Bronchial epithelial cell (primary cell): Measurements from ENCODE around the gene COL20A1. TPM values are rescaled to one million over a fixed set of nuclear protein-coding genes. Genes with fewer than 3 reads are reported as not detected.
A peak's percentile ranks its signal among the peaks of the same experiment; 100 is the strongest.

ENCODE experiments used
- DNase-seq: peaks from one replicate; pipeline ENCODE4 v3.0.0-alpha.2; 2010; ENCODE audit warnings: low read depth
- FAIRE-seq: peaks from 2 replicates; lab custom pipeline; 2011; peaks lifted over from hg19 to GRCh38; lab: Jason Lieb, UNC
- H3K27me3 ChIP-seq: 2 replicates; pipeline ENCODE4 v1.5.1; 2011; ENCODE audit warnings: low read length; ENCODE audit not compliant: control insufficient read depth, insufficient read depth
- H3K36me3 ChIP-seq: 2 replicates; pipeline ENCODE4 v1.5.1; 2011; ENCODE audit warnings: low read length; ENCODE audit not compliant: control insufficient read depth, insufficient read depth
- H3K4me3 ChIP-seq: 2 replicates; pipeline ENCODE4 v1.5.1; 2011; ENCODE audit warnings: mild to moderate bottlenecking, low read depth, low read length, control low read depth
- total RNA-seq: library from RNA; depleted of rRNA; stranded (reverse); fragments of >200 nt; gene quantifications from 2 replicates; pipeline ENCODE4 v1.2.1, GENCODE V29; 2014
- TF ChIP-seq, protein P1 (sequence below): IDR thresholded peaks from 2 replicates; pipeline ENCODE4 v1.5.1; 2011; ENCODE audit warnings: mild to moderate bottlenecking, moderate library complexity, low read length, control low read depth, inconsistent platforms; ENCODE audit not compliant: insufficient read depth, severe bottlenecking

Gene COL20A1
- total RNA-seq, 1 donor from 2014 or later, result not detected

- DNase-seq (no peak), FAIRE-seq (no peak)
- TF ChIP-seq, protein P1, sequence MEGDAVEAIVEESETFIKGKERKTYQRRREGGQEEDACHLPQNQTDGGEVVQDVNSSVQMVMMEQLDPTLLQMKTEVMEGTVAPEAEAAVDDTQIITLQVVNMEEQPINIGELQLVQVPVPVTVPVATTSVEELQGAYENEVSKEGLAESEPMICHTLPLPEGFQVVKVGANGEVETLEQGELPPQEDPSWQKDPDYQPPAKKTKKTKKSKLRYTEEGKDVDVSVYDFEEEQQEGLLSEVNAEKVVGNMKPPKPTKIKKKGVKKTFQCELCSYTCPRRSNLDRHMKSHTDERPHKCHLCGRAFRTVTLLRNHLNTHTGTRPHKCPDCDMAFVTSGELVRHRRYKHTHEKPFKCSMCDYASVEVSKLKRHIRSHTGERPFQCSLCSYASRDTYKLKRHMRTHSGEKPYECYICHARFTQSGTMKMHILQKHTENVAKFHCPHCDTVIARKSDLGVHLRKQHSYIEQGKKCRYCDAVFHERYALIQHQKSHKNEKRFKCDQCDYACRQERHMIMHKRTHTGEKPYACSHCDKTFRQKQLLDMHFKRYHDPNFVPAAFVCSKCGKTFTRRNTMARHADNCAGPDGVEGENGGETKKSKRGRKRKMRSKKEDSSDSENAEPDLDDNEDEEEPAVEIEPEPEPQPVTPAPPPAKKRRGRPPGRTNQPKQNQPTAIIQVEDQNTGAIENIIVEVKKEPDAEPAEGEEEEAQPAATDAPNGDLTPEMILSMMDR, result no peak
- Histone ChIP-seq H3K36me3 (peaks cover 14% of the 10 kb centered on the region), H3K27me3 (no peaks in the 10 kb centered on the region), H3K4me3 (no peak overlapping the region)
Measured at GRCh38 chr20:63289311-63290135, 3.5 kb upstream of the COL20A1 start.

DNA sequence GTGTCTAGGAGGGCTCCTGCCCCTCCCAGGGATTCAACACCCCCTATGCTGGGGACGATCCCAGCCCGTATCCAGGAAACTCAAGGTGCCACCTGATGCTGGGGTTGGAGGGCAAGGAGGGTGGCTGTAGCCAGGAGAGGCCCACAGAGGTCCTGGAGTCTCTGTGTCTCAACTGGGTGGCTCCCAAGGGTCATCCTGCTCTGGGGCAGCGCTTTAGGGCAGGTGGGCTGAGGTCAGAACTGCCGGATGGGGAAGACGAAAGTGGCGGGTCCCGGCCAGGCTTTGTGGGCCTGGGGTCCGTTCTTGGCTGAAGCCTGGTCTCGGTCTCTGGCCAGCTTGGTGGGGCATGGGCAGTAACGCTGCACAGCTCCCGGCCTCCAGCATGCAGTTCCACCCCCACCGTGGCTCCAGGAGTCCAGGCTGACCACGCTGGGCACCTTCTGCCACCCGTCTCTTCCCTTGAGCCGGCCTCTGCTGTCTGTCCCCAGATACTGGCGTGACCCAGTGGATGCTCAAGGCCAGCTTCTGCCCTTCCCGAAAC is 2.8 kb upstream of the COL20A1 start:
- no peak for FAIRE-seq
- Histone ChIP-seq H3K36me3 (peaks cover 13% of the 10 kb centered on the region), H3K4me3 (no peak overlapping the region), H3K27me3 (peaks cover 3% of the 10 kb centered on the region)
- TF ChIP-seq, protein P1, result no peak
- no peak for DNase-seq

DNA sequence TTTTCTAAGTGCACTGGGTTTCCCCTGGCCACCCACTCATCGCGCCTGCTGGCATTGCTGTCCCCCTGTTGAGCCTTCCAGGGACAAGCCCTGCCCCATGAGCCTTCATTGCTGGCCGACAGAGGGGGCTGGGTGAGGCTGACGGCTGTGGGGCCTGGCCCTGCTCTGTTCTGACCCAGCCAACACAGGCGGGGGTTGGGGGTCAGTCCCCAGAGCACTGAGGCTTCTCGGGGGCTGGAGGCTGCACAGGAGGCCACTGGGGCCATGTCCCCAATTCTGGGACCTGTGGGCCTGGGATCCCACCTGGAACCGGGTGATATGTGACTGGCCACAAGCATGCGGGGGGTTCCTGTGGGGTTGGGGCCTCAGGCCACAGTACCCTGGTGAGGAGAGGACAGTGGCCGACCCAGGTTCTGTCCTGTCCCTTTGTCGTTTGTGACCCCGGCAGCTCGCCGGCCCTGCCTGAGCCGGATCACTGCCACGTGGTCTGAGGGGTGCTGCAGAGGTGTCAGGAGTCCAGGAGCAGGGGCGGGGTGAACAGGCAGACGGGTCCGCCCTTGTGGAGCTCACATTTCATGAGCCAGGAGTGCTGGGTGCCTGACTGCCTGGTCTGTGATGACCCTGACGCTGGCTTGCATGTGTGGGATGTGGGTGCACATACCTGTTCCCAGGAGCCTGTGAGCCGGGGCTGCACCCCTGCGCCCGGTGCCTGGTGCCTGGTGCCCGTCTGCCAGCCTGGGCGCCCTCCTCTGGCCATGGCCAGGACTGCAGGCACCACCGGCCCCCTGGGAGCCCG is 2.1 kb upstream of the COL20A1 start:
- Histone ChIP-seq H3K36me3 (peaks cover 8% of the 10 kb centered on the region), H3K4me3 (no peak overlapping the region), H3K27me3 (peaks cover 3% of the 10 kb centered on the region)
- TF ChIP-seq, protein P1, result peak; percentile 74
- DNase-seq (peak; percentile 26), FAIRE-seq (no peak)

GRCh38 chr20:63291811-63292210 is 1.2 kb upstream of the COL20A1 start:
- TF ChIP-seq, protein P1, result no peak
- no peak for FAIRE-seq
- H3K27me3 ChIP-seq, result peaks cover 9% of the 10 kb centered on the region
- peaks cover 6% of the 10 kb centered on the region for H3K36me3 ChIP-seq
- no peak for DNase-seq
- no peak overlapping the region for H3K4me3 ChIP-seq

DNA sequence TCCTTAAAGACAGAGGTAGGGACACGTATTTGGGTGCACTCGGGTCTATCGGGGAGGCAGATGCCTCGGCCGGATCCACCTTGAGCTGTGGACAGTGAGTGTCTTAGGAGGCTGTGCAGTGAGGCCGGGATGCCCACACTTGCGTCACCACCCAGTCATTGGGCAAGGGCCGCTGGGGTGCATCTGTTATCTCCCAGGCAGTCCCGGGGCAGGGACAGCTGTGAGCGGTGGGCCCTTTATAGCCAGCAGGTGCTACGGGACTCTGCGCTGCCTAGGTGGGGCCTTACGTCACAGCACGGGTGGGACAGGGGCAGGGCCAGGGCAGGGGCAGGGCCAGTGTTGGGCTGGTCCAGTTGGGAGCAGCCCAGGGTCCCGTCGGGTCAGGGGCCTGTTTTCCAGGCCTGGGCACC is 689 bp upstream of the COL20A1 start:
- Histone ChIP-seq H3K36me3 (peaks cover 6% of the 10 kb centered on the region), H3K4me3 (no peak overlapping the region), H3K27me3 (peaks cover 9% of the 10 kb centered on the region)
- TF ChIP-seq, protein P1, result no peak
- DNase-seq (no peak), FAIRE-seq (no peak)
